SU-DHL-6 (cell line): Measurements from ENCODE around the gene FOXF1.

Experiments used
- H2AFZ ChIP-seq: fragments of 200-600 bp; sonication (generic); 2 replicates; pipeline ENCODE4 v1.6.1; 2014; ENCODE audit warnings: low read depth, mild to moderate bottlenecking, moderate library complexity, mixed read lengths, antibody characterized with exemption, low read length; ENCODE audit not compliant: severe bottlenecking
- H3F3A ChIP-seq: fragments of 200-600 bp; shearing (Covaris generic); 2 replicates; pipeline ENCODE4 v1.6.0; 2016; ENCODE audit warnings: antibody characterized with exemption, mild to moderate bottlenecking; ENCODE audit not compliant: insufficient read depth
- H3K27ac ChIP-seq: fragments of 200-600 bp; sonication (generic); 2 replicates; pipeline ENCODE4 v1.5.1; 2016; ENCODE audit warnings: low read depth, mild to moderate bottlenecking, low read length, moderate library complexity, mixed read lengths
- H3K27me3 ChIP-seq: fragments of 200-600 bp; sonication (generic), shearing (Covaris generic); 2 replicates; pipeline ENCODE4 v1.6.0; 2014; ENCODE audit warnings: mild to moderate bottlenecking, low read length
- H3K36me3 ChIP-seq: fragments of 200-600 bp; sonication (generic); 2 replicates; pipeline ENCODE4 v1.6.1; 2014; ENCODE audit warnings: mild to moderate bottlenecking, low read length, mixed read lengths
- H3K4me2 ChIP-seq: fragments of 300-600, 200-600 bp; shearing (Covaris generic), sonication (generic); 2 replicates; pipeline ENCODE4 v1.6.0; 2014; ENCODE audit warnings: low read length, low read depth, mild to moderate bottlenecking; ENCODE audit not compliant: poor library complexity, severe bottlenecking
- H3K4me3 ChIP-seq: fragments of 200-600 bp; sonication (generic); 2 replicates; pipeline ENCODE4 v1.5.1; 2014; ENCODE audit warnings: antibody characterized with exemption, low read length, mild to moderate bottlenecking, mixed read lengths; ENCODE audit not compliant: insufficient read depth, poor library complexity, severe bottlenecking
- H3K79me2 ChIP-seq: fragments of 200-600 bp; sonication (generic); 2 replicates; pipeline ENCODE4 v1.6.1; 2014; ENCODE audit warnings: mild to moderate bottlenecking, low read length, moderate library complexity; ENCODE audit not compliant: insufficient read depth
- H3K9ac ChIP-seq: fragments of 200-600 bp; sonication (generic); 2 replicates; pipeline ENCODE4 v1.7.0; 2014; ENCODE audit warnings: mild to moderate bottlenecking, low read length
- H3K9me2 ChIP-seq: fragments of 200-600 bp; sonication (generic); replicated peaks from 2 replicates; pipeline ENCODE4 v1.6.1; 2014; ENCODE audit warnings: low read length; ENCODE audit not compliant: insufficient read depth
- H3K9me3 ChIP-seq: fragments of 200-600 bp; sonication (generic); 2 replicates; pipeline ENCODE4 v1.6.1; 2014; ENCODE audit warnings: low read length, mixed read lengths; ENCODE audit not compliant: insufficient read depth
- H4K20me1 ChIP-seq: fragments of 200-600 bp; sonication (generic); 2 replicates; pipeline ENCODE4 v1.6.1; 2014; ENCODE audit warnings: low read depth, mild to moderate bottlenecking, antibody characterized with exemption, low read length, moderate library complexity, mixed read lengths
- CTCF ChIP-seq: fragments of 200-600 bp; sonication (generic); IDR thresholded peaks from one replicate; pipeline ENCODE4 v1.5.1; 2017; ENCODE audit warnings: antibody characterized with exemption, mild to moderate bottlenecking, low read length, moderate library complexity; ENCODE audit not compliant: insufficient read depth, poor library complexity, severe bottlenecking
- EZH2phosphoT487 ChIP-seq: fragments of 200-600 bp; sonication (generic), shearing (Covaris generic); conservative IDR thresholded peaks from 2 replicates; pipeline ENCODE4 v1.6.1; 2018; ENCODE audit warnings: mild to moderate bottlenecking, antibody characterized with exemption, low read length, moderate library complexity, mixed read lengths

Gene FOXF1

GRCh38 chr16:86524029-86524428, 13.7 kb downstream of the FOXF1 start:
- no peaks in the 10 kb centered on the region for H3K9me3 ChIP-seq
- no peaks in the 10 kb centered on the region for H4K20me1 ChIP-seq
- H3K27ac ChIP-seq, result no peak overlapping the region
- TF ChIP-seq EZH2phosphoT487 (no peak), CTCF (no peak)
- H3K9ac ChIP-seq, result no peak overlapping the region
- no peaks in the 10 kb centered on the region for H3K9me2 ChIP-seq
- no peaks in the 10 kb centered on the region for H3K79me2 ChIP-seq
- no peak overlapping the region for H2AFZ ChIP-seq
- no peaks in the 10 kb centered on the region for H3K36me3 ChIP-seq
- H3K27me3 ChIP-seq, result no peaks in the 10 kb centered on the region
- H3F3A ChIP-seq, result no peaks in the 10 kb centered on the region
- H3K4me3 ChIP-seq, result no peak overlapping the region
- no peak overlapping the region for H3K4me2 ChIP-seq

- H3K9ac ChIP-seq, result no peak overlapping the region
- no peak overlapping the region for H3K4me3 ChIP-seq
- H4K20me1 ChIP-seq, result no peaks in the 10 kb centered on the region
- H3K4me2 ChIP-seq, result no peak overlapping the region
- no peaks in the 10 kb centered on the region for H3F3A ChIP-seq
- no peaks in the 10 kb centered on the region for H3K9me2 ChIP-seq
- no peak overlapping the region for H3K27ac ChIP-seq
- TF ChIP-seq CTCF (no peak), EZH2phosphoT487 (no peak)
- no peaks in the 10 kb centered on the region for H3K79me2 ChIP-seq
- H2AFZ ChIP-seq, result no peak overlapping the region
- no peaks in the 10 kb centered on the region for H3K36me3 ChIP-seq
- H3K9me3 ChIP-seq, result no peaks in the 10 kb centered on the region
- no peaks in the 10 kb centered on the region for H3K27me3 ChIP-seq
Measured at GRCh38 chr16:86525696-86526095, 15.4 kb downstream of the FOXF1 start.

GRCh38 chr16:86527366-86527765, 17.0 kb downstream of the FOXF1 start:
- Histone ChIP-seq H3K27ac (no peak overlapping the region), H3K9me2 (no peaks in the 10 kb centered on the region), H3K9me3 (no peaks in the 10 kb centered on the region), H3K27me3 (no peaks in the 10 kb centered on the region), H3K4me2 (no peak overlapping the region), H3K9ac (no peak overlapping the region), H3F3A (no peaks in the 10 kb centered on the region), H3K4me3 (no peak overlapping the region), H3K36me3 (no peaks in the 10 kb centered on the region), H3K79me2 (no peaks in the 10 kb centered on the region), H4K20me1 (no peaks in the 10 kb centered on the region), H2AFZ (no peak overlapping the region)
- TF ChIP-seq CTCF (no peak), EZH2phosphoT487 (no peak)
